Epithelial cell of proximal tubule (primary cell): ENCODE measurements around the gene RCC2. TPM values are rescaled to one million over a fixed set of nuclear protein-coding genes. Genes with fewer than 3 reads are reported as not detected.

Experiments
- DNase-seq: peaks from one replicate; pipeline ENCODE4 v3.0.0-alpha.2; 2011; ENCODE audit warnings: low read depth
- H3K4me3 ChIP-seq: 2 replicates; pipeline ENCODE4 v1.5.1; 2011; ENCODE audit warnings: low read depth, mild to moderate bottlenecking, low read length
- CTCF ChIP-seq: conservative IDR thresholded peaks from 2 replicates; pipeline ENCODE4 v1.5.1; 2012; ENCODE audit warnings: low read depth, mild to moderate bottlenecking, low read length
- total RNA-seq: library from RNA; depleted of rRNA; stranded (reverse); fragments of >200 nt; gene quantifications from 2 replicates; pipeline ENCODE4 v1.2.3, GENCODE V29; 2015

Gene RCC2
- total RNA-seq, 1 donor from 2014 or later = 106 TPM

GRCh38 chr1:17404820-17405219, 34.7 kb downstream of the RCC2 start:
- DNase-seq = no peak
- no peak for TF ChIP-seq CTCF
- no peak overlapping the region for H3K4me3 ChIP-seq

- DNase-seq = no peak
- no peak overlapping the region for H3K4me3 ChIP-seq
- no peak for TF ChIP-seq CTCF
These were observed 35.3 kb downstream of the RCC2 start for GRCh38 chr1:17404034-17404684.

- TF ChIP-seq CTCF = no peak
- H3K4me3 ChIP-seq = no peak overlapping the region
- DNase-seq = no peak
These were observed 36.4 kb downstream of the RCC2 start for GRCh38 chr1:17403081-17403480.

GRCh38 chr1:17401841-17402240, 37.6 kb downstream of the RCC2 start:
- TF ChIP-seq CTCF = no peak
- no peak for DNase-seq
- H3K4me3 ChIP-seq = no peak overlapping the region

- no peak overlapping the region for H3K4me3 ChIP-seq
- TF ChIP-seq CTCF = no peak
- no peak for DNase-seq
These were observed 38.6 kb downstream of the RCC2 start for GRCh38 chr1:17400725-17401341.

- DNase-seq = no peak
- H3K4me3 ChIP-seq = no peak overlapping the region
- no peak for TF ChIP-seq CTCF
These were observed 41.4 kb downstream of the RCC2 start for GRCh38 chr1:17397910-17398695.
